ENCODE measurements around the gene PPP1R16B. TPM values are rescaled to one million over a fixed set of nuclear protein-coding genes. Genes with fewer than 3 reads are reported as not detected.

The PPP1R16B gene
- total RNA-seq, 2 experiments from 2014 or later, result 87.6 to 91.1 TPM

- Mint-ChIP-seq H3K9me3 (no peaks in the 10 kb centered on the region), H3K27ac (no peak overlapping the region), H3K4me3 (no peak overlapping the region), H3K4me1 (ENCODE audit: low read depth) (no peaks in the 10 kb centered on the region), H3K27me3 (no peaks in the 10 kb centered on the region), H3K36me3 (ENCODE audit: low read depth) (no peaks in the 10 kb centered on the region)
- Histone ChIP-seq H3K9me3 (ENCODE audit: control insufficient read depth in 1 of 2, insufficient read depth in 1 of 2, low read length in 2 of 2) (no peaks in the 10 kb centered on the region), H3K27ac (ENCODE audit: low read depth in 1 of 2, low read length in 2 of 2) (no peak overlapping the region), H3K4me3 (ENCODE audit: low read length) (no peak overlapping the region), H3K27me3 (ENCODE audit: control insufficient read depth in 1 of 2, insufficient read depth in 2 of 2, low read length in 2 of 2) (no peaks in the 10 kb centered on the region), H3K4me1 (ENCODE audit: insufficient read depth, low read length) (no peaks in the 10 kb centered on the region), H3K36me3 (ENCODE audit: insufficient read depth, low read length) (no peaks in the 10 kb centered on the region)
- TF ChIP-seq CTCF (IDR thresholded peaks at IDR 0.05), result no peak
- ChIA-PET POLR2A (no interaction called here), CTCF (interaction anchor here (0.8 to 1.2 kb wide), 2 partner anchors 10 to 25 kb away, joined by 3 to 4 read pairs; partner anchors contain the start of gene FAM83D)
- ATAC-seq (ENCODE audit: poor library complexity) (no peak), DNase-seq (no peak)
- intact Hi-C loops (cut with DNase I, micrococcal nuclease), result no loop called here
Observed at GRCh38 chr20:38935967-38936407, 130.5 kb downstream of the PPP1R16B start.

- Mint-ChIP-seq H3K4me3 (no peak overlapping the region), H3K27ac (no peak overlapping the region), H3K27me3 (no peaks in the 10 kb centered on the region), H3K4me1 (ENCODE audit: low read depth) (no peaks in the 10 kb centered on the region), H3K9me3 (no peaks in the 10 kb centered on the region), H3K36me3 (ENCODE audit: low read depth) (no peaks in the 10 kb centered on the region)
- POLR2A ChIA-PET, result no interaction called here
- no peak for TF ChIP-seq CTCF (IDR thresholded peaks at IDR 0.05)
- intact Hi-C loops (cut with DNase I, micrococcal nuclease), result no loop called here
- Histone ChIP-seq H3K9me3 (ENCODE audit: control insufficient read depth in 1 of 2, insufficient read depth in 1 of 2, low read length in 2 of 2) (no peaks in the 10 kb centered on the region), H3K36me3 (ENCODE audit: insufficient read depth, low read length) (no peaks in the 10 kb centered on the region), H3K27me3 (ENCODE audit: control insufficient read depth in 1 of 2, insufficient read depth in 2 of 2, low read length in 2 of 2) (no peaks in the 10 kb centered on the region), H3K4me1 (ENCODE audit: insufficient read depth, low read length) (no peaks in the 10 kb centered on the region), H3K4me3 (ENCODE audit: low read length) (no peak overlapping the region), H3K27ac (ENCODE audit: low read depth in 1 of 2, low read length in 2 of 2) (no peak overlapping the region)
- DNase-seq, result no peak
- no peak for ATAC-seq (ENCODE audit: poor library complexity)
- CTCF ChIA-PET, result interaction anchor here (1.0 to 1.2 kb wide), 2 partner anchors 11 to 24 kb away, joined by 3 read pairs; partner anchors contain the start of gene FAM83D
Observed at GRCh38 chr20:38937000-38937399, 131.5 kb downstream of the PPP1R16B start.

GRCh38 chr20:38937978-38938473 lies 132.5 kb downstream of the PPP1R16B start:
- no peak for TF ChIP-seq CTCF (IDR thresholded peaks at IDR 0.05)
- H3K4me3 Mint-ChIP-seq, result no peak overlapping the region
- H3K27me3 Mint-ChIP-seq, result no peaks in the 10 kb centered on the region
- no peak for ATAC-seq (ENCODE audit: poor library complexity)
- H3K4me1 ChIP-seq (ENCODE audit: insufficient read depth, low read length), result no peaks in the 10 kb centered on the region
- no peak overlapping the region for H3K27ac Mint-ChIP-seq
- no peaks in the 10 kb centered on the region for H3K36me3 ChIP-seq (ENCODE audit: insufficient read depth, low read length)
- no peaks in the 10 kb centered on the region for H3K9me3 Mint-ChIP-seq
- no peaks in the 10 kb centered on the region for H3K9me3 ChIP-seq (ENCODE audit: control insufficient read depth in 1 of 2, insufficient read depth in 1 of 2, low read length in 2 of 2)
- no peak overlapping the region for H3K27ac ChIP-seq (ENCODE audit: low read depth in 1 of 2, low read length in 2 of 2)
- intact Hi-C loops (cut with DNase I, micrococcal nuclease), result no loop called here
- POLR2A ChIA-PET, result no interaction called here
- CTCF ChIA-PET, result interaction anchor here (1.0 kb wide), 1 partner anchor 12 kb away, joined by 3 read pairs; the partner anchor contains the start of gene FAM83D
- H3K36me3 Mint-ChIP-seq (ENCODE audit: low read depth), result no peaks in the 10 kb centered on the region
- H3K4me3 ChIP-seq (ENCODE audit: low read length), result no peak overlapping the region
- no peaks in the 10 kb centered on the region for H3K27me3 ChIP-seq (ENCODE audit: control insufficient read depth in 1 of 2, insufficient read depth in 2 of 2, low read length in 2 of 2)
- DNase-seq, result no peak
- H3K4me1 Mint-ChIP-seq (ENCODE audit: low read depth), result no peaks in the 10 kb centered on the region

Measured in CD4-positive, alpha-beta T cell (primary cell).